Gastroesophageal sphincter (tissue), 4 donors: ENCODE data around the gene GRK7. TPM values are rescaled to one million over a fixed set of nuclear protein-coding genes. Genes with fewer than 3 reads are reported as not detected.

ENCODE experiments used
- ATAC-seq: fragments of 150-250 bp; one replicate; pipeline ENCODE4 v1.9.1; 2016; ENCODE audit warnings: mild to moderate bottlenecking, moderate library complexity
- H3K27ac ChIP-seq, 4 donors: fragments of 200-600 bp; sonication (generic) in 3 of 4; 1 replicate in 3 of 4; 2 replicates in 1 of 4; pipeline ENCODE4 v1.5.1; 2016 to 2019
- H3K27me3 ChIP-seq: fragments of 200-600 bp; sonication (generic); one replicate; pipeline ENCODE4 v1.5.1; 2019
- H3K36me3 ChIP-seq, 2 donors: fragments of 200-600 bp; sonication (generic); one replicate each; pipeline ENCODE4 v1.5.1; 2019; ENCODE audit warnings: control low read depth in 1 of 2
- H3K4me1 ChIP-seq, 3 donors: fragments of 200-600 bp; sonication (generic); 1 replicate in 2 of 3; 2 replicates in 1 of 3; pipeline ENCODE4 v1.5.1; 2016 to 2019; ENCODE audit warnings: control low read depth in 2 of 3
- H3K4me3 ChIP-seq, 2 donors: fragments of 200-600 bp; sonication (generic); one replicate each; pipeline ENCODE4 v1.5.1; 2019; ENCODE audit warnings: mild to moderate bottlenecking in 1 of 2, moderate library complexity in 1 of 2
- H3K9me3 ChIP-seq, 3 donors: fragments of 200-600 bp; sonication (generic); one replicate each; pipeline ENCODE4 v1.5.1; 2017 to 2019; ENCODE audit warnings: control low read depth in 2 of 3
- CTCF ChIP-seq, 4 experiments: fragments of 200-600 bp in 2 of 4; fragments of 450-650 bp in 2 of 4; sonication (generic) in 1 of 4; IDR thresholded peaks; one replicate each; pipeline ENCODE4 v1.5.1; 2017 to 2019; ENCODE audit warnings: antibody characterized with exemption in 4 of 4, mild to moderate bottlenecking in 2 of 4, moderate library complexity in 2 of 4
- EP300 ChIP-seq: sonication (generic); formaldehyde crosslinking; IDR thresholded peaks from one replicate; pipeline ENCODE4 v1.6.1; 2017; ENCODE audit warnings: antibody characterized with exemption, mild to moderate bottlenecking
- POLR2A ChIP-seq, 2 donors: fragments of 450-650 bp; IDR thresholded peaks; one replicate each; pipeline ENCODE4 v1.6.1; 2017; ENCODE audit warnings: antibody characterized with exemption in 2 of 2, mild to moderate bottlenecking in 2 of 2, moderate library complexity in 1 of 2
- POLR2AphosphoS5 ChIP-seq: sonication (generic); formaldehyde crosslinking; IDR thresholded peaks from one replicate; pipeline ENCODE4 v1.6.1; 2017; ENCODE audit warnings: antibody characterized with exemption
- WGBS, 2 donors: methylation state at CpG; one replicate each; pipeline ENCODE4 v1.1.5; 2018; ENCODE audit warnings: low coverage in 1 of 2; 5-methylcytosine and 5-hydroxymethylcytosine counted together
- total RNA-seq, 4 donors: library from RNA; depleted of rRNA; stranded (reverse); fragments of >200 nt; gene quantifications; one replicate each; pipeline ENCODE4 v1.1.0, GENCODE V29; 2016

GRK7 gene
- total RNA-seq, 4 donors from 2014 or later, result not detected

- TF ChIP-seq POLR2A (IDR thresholded peaks at IDR 0.05), result no peak
- no peak for TF ChIP-seq CTCF (IDR thresholded peaks at IDR 0.05)
- TF ChIP-seq POLR2AphosphoS5, result no peak
- H3K9me3 ChIP-seq, result no peaks in the 10 kb centered on the region
- ATAC-seq, result no peak
- 70% methylated on average over 4 of the region's 7 CpGs; no CpG with 5 or more reads in 1 of the 2 donors for WGBS, 2 donors
- H3K27ac ChIP-seq, result no peak overlapping the region
- H3K27me3 ChIP-seq, result no peaks in the 10 kb centered on the region
- H3K4me3 ChIP-seq, result no peak overlapping the region
- H3K4me1 ChIP-seq, result no peaks in the 10 kb centered on the region
- H3K36me3 ChIP-seq, result no peaks in the 10 kb centered on the region
Observed at GRCh38 chr3:141789281-141789680, 26.1 kb downstream of the GRK7 start.

GRCh38 chr3:141790171-141790570, 27.0 kb downstream of the GRK7 start:
- no peak for ATAC-seq
- H3K9me3 ChIP-seq, result no peaks in the 10 kb centered on the region
- 82 to 87% methylated on average over 3 to 4 of the region's 4 CpGs for WGBS, 2 donors
- no peak overlapping the region for H3K4me3 ChIP-seq
- H3K36me3 ChIP-seq, result no peaks in the 10 kb centered on the region
- H3K27me3 ChIP-seq, result no peaks in the 10 kb centered on the region
- TF ChIP-seq POLR2AphosphoS5 (no peak), EP300 (no peak), CTCF (IDR thresholded peaks at IDR 0.05) (no peak), POLR2A (IDR thresholded peaks at IDR 0.05) (no peak)
- H3K27ac ChIP-seq, result no peak overlapping the region
- H3K4me1 ChIP-seq, result no peaks in the 10 kb centered on the region

GRCh38 chr3:141792495-141792894, 29.3 kb downstream of the GRK7 start:
- H3K27ac ChIP-seq, result no peak overlapping the region
- no peak overlapping the region for H3K4me3 ChIP-seq
- WGBS, 2 donors, result 88 to 100% methylated on average over 1 of the region's 1 CpG
- H3K27me3 ChIP-seq, result no peaks in the 10 kb centered on the region
- no peak for ATAC-seq
- TF ChIP-seq POLR2AphosphoS5 (no peak), CTCF (IDR thresholded peaks at IDR 0.05) (no peak), EP300 (no peak), POLR2A (IDR thresholded peaks at IDR 0.05) (no peak)
- no peaks in the 10 kb centered on the region for H3K36me3 ChIP-seq
- H3K9me3 ChIP-seq, result no peaks in the 10 kb centered on the region
- peaks cover 0 to 15% (median 6%) of the 10 kb centered on the region in 3 donors for H3K4me1 ChIP-seq

- Histone ChIP-seq H3K27ac (no peak overlapping the region), H3K36me3 (no peaks in the 10 kb centered on the region), H3K4me1 (peaks cover 0 to 27% (median 16%) of the 10 kb centered on the region in 3 donors), H3K4me3 (no peak overlapping the region), H3K27me3 (no peaks in the 10 kb centered on the region), H3K9me3 (no peaks in the 10 kb centered on the region)
- WGBS, 2 donors, result 100% methylated on average over 1 to 5 of the region's 8 CpGs
- ATAC-seq, result no peak
- TF ChIP-seq POLR2A (IDR thresholded peaks at IDR 0.05), result no peak
- no peak for TF ChIP-seq EP300
- no peak for TF ChIP-seq CTCF (IDR thresholded peaks at IDR 0.05)
- TF ChIP-seq POLR2AphosphoS5, result no peak
Observed at GRCh38 chr3:141793476-141794260, 30.5 kb downstream of the GRK7 start.

GRCh38 chr3:141795276-141795675, 32.1 kb downstream of the GRK7 start:
- Histone ChIP-seq H3K27me3 (no peaks in the 10 kb centered on the region), H3K4me1 (peaks cover 0 to 32% (median 19%) of the 10 kb centered on the region in 3 donors), H3K4me3 (no peak overlapping the region), H3K9me3 (no peaks in the 10 kb centered on the region), H3K36me3 (no peaks in the 10 kb centered on the region), H3K27ac (peak overlapping the region in 1 of 4 donors; percentile 16)
- 93 to 96% methylated on average over 3 to 4 of the region's 4 CpGs for WGBS, 2 donors
- no peak for TF ChIP-seq POLR2AphosphoS5
- no peak for ATAC-seq
